A549 (cell line): ENCODE data around the gene UTP18. TPM values are rescaled to one million over a fixed set of nuclear protein-coding genes. Genes with fewer than 3 reads are reported as not detected.

ENCODE experiments used
- ATAC-seq, 2 experiments: fragments of 200-7000 bp in 1 of 2; fragments of >200 bp in 1 of 2; cut with Nextera tagmentation in 1 of 2; cut with Tn5 transposase in 1 of 2; 3 replicates each; pipeline versions ENCODE4 v1.8.0 to v1.9.1; 2018 to 2020; ENCODE audit warnings: mild to moderate bottlenecking in 1 of 2, moderate library complexity in 1 of 2
- CTCF ChIA-PET: fragments of 300-600 bp; sonication (Branson Sonifier 250); formaldehyde crosslinking; extraction: SDS; loops from one replicate; lab custom pipeline; 2021; ENCODE audit warnings: antibody characterized with exemption, inconsistent platforms; lab: Yijun Ruan, JAX
- POLR2A ChIA-PET: fragments of 350-600 bp; formaldehyde crosslinking; extraction: SDS; loops from one replicate; lab custom pipeline; 2021; ENCODE audit warnings: antibody characterized with exemption, inconsistent platforms; lab: Yijun Ruan, JAX
- DNase-seq, 2 experiments: peaks; one replicate each; pipeline versions ENCODE4 v3.0.0 to v3.0.0-alpha.2; 2011 to 2016; ENCODE audit warnings: low read depth in 1 of 2, low spot score in 1 of 2
- FAIRE-seq: peaks from 2 replicates; lab custom pipeline; 2011; peaks lifted over from hg19 to GRCh38; lab: Jason Lieb, UNC
- H3K27ac ChIP-seq, 2 experiments: fragments of >200 bp; sonication (Bioruptor Twin); formaldehyde crosslinking; 3 replicates each; pipeline ENCODE4 v1.5.1; 2016 to 2017
- H3K4me1 ChIP-seq: fragments of >200 bp; sonication (Bioruptor Twin); formaldehyde crosslinking; 3 replicates; pipeline ENCODE4 v1.6.1; 2016
- H3K4me2 ChIP-seq: fragments of >200 bp; sonication (Bioruptor Twin); formaldehyde crosslinking; 3 replicates; pipeline ENCODE4 v1.6.1; 2016
- H3K4me3 ChIP-seq: fragments of >200 bp; sonication (Bioruptor Twin); formaldehyde crosslinking; 3 replicates; pipeline ENCODE4 v1.5.1; 2016
- H3K9me3 ChIP-seq: fragments of >200 bp; sonication (Bioruptor Twin); formaldehyde crosslinking; 3 replicates; pipeline ENCODE4 v1.6.1; 2016
- CTCF ChIP-seq: fragments of >200 bp; sonication (Bioruptor Twin); formaldehyde crosslinking; IDR thresholded peaks from 3 replicates; pipeline ENCODE4 v1.5.1; 2016
- RARB ChIP-seq: fragments of 250-450 bp; sonication (Bioruptor Pico); IDR thresholded peaks from 2 replicates; pipeline ENCODE4 v1.8.0; 2021; ENCODE audit warnings: mild to moderate bottlenecking, moderate library complexity
- ZSCAN20 ChIP-seq: fragments of 250-450 bp; sonication (Bioruptor Pico); IDR thresholded peaks from 2 replicates; pipeline ENCODE4 v1.8.0; 2022; ENCODE audit warnings: mild to moderate bottlenecking, moderate library complexity
- WGBS: methylation state at CpG from one replicate; pipeline ENCODE4 v1.1.6; 2017; ENCODE audit errors: missing lambda C conversion rate; 5-methylcytosine and 5-hydroxymethylcytosine counted together
- polyA plus RNA-seq, 4 experiments: library from polyadenylated mRNA; depleted of rRNA in 3 of 4; stranded (reverse); fragments of >200 nt; fragmentation: RNase III in 1 of 4; extraction: RNeasy Plus Mini Kit Qiagen cat#74134 plus additional on column Dnase treatment in 1 of 4; gene quantifications; 2 replicates in 3 of 4; 3 replicates in 1 of 4; pipeline ENCODE4 v1.2.3, GENCODE V29; 2011 to 2017

UTP18 gene
- polyA plus RNA-seq, 2 of the 4 experiments (the other 2 are of a cell fraction): 79.1 to 96.7 TPM

- WGBS: 51% methylated on average over 9 of the region's 9 CpGs
- no peak overlapping the region for H3K27ac ChIP-seq
- CTCF ChIA-PET: interaction anchor here (0.9 to 1.2 kb wide), 2 partner anchors 26 to 300 kb away, joined by 3 to 4 read pairs; no protein-coding TSS in a partner anchor
- POLR2A ChIA-PET: no interaction called here
- no peaks in the 10 kb centered on the region for H3K9me3 ChIP-seq
- H3K4me1 ChIP-seq: no peaks in the 10 kb centered on the region
- FAIRE-seq: no peak
- no peak overlapping the region for H3K4me3 ChIP-seq
- no peak for DNase-seq
- H3K4me2 ChIP-seq: no peak overlapping the region; the same call in 2 of the 3 replicates
- no peak for TF ChIP-seq RARB (CRISPR knock-in tag)
- TF ChIP-seq ZSCAN20: no peak
- no peak for TF ChIP-seq CTCF
- peak in 1 of 2 experiments; percentile 35; a peak in 2 of 6 replicates for ATAC-seq
These were observed 86.1 kb downstream of the UTP18 start for GRCh38 chr17:51346218-51346982.

Other genes with a start within 250 kb of the UTP18 start
- 69.6 and 71.1 TPM in 2 replicates for gene SPAG9, start 139.7 kb upstream of the UTP18 start, polyA plus RNA-seq (2011; rRNA removed)
- 60.5 to 72.2 TPM (median 69.0 TPM) in 3 replicates for gene SPAG9, start 139.7 kb upstream of the UTP18 start, polyA plus RNA-seq (2017; fragmentation: RNase III; extraction: RNeasy Plus Mini Kit Qiagen cat#74134 plus additional on column Dnase treatment)
- 639 and 782 TPM in 2 replicates for gene NME1, start 107.0 kb upstream of the UTP18 start, polyA plus RNA-seq (2011; rRNA removed)
- 527 to 621 TPM (median 542 TPM) in 3 replicates for gene NME1, start 107.0 kb upstream of the UTP18 start, polyA plus RNA-seq (2017; fragmentation: RNase III; extraction: RNeasy Plus Mini Kit Qiagen cat#74134 plus additional on column Dnase treatment)
- gene NME2, start 94.1 kb upstream of the UTP18 start, polyA plus RNA-seq (2011; rRNA removed): 1,425 and 1,432 TPM in 2 replicates
- 1,828 to 1,901 TPM (median 1,862 TPM) in 3 replicates for gene NME2, start 94.1 kb upstream of the UTP18 start, polyA plus RNA-seq (2017; fragmentation: RNase III; extraction: RNeasy Plus Mini Kit Qiagen cat#74134 plus additional on column Dnase treatment)
- 12.1 and 13.4 TPM in 2 replicates for gene MBTD1, start 497 bp upstream of the UTP18 start, polyA plus RNA-seq (2011; rRNA removed)
- gene MBTD1, start 497 bp upstream of the UTP18 start, polyA plus RNA-seq (2017; fragmentation: RNase III; extraction: RNeasy Plus Mini Kit Qiagen cat#74134 plus additional on column Dnase treatment): 7.5 to 8.4 TPM (median 8.1 TPM) in 3 replicates